ENCODE results near the gene CACNA1C. TPM values are rescaled to one million over a fixed set of nuclear protein-coding genes. Genes with fewer than 3 reads are reported as not detected.

Gene CACNA1C
- total RNA-seq, 1 experiment from 2014 or later = 3.7 TPM

DNA sequence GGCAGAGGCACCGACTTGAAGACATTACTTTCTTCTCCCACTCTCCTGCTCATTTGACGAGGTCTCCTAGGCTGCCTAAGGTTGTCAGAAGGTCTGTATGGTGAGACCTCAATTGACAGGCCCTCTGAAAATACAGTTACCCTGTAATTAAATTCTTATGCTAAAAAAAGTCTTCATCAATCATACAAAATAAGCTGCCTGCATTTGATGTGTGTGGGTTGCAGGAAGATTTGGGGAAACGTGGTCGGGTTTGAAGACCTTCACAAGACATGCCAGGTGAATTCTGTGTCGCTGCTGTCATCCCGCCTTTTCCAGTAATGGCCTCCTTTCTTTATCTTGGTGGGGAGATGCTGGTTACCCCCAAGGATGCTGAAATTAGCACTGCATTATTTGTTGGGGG is 299.4 kb downstream of the CACNA1C start:
- CTCF ChIA-PET = no interaction called here
- TF ChIP-seq EZH2 (IDR thresholded peaks at IDR 0.05; ENCODE audit: borderline replicate concordance, low read depth, low read length, poor library complexity, severe bottlenecking) = no peak
- TF ChIP-seq, protein P1, sequence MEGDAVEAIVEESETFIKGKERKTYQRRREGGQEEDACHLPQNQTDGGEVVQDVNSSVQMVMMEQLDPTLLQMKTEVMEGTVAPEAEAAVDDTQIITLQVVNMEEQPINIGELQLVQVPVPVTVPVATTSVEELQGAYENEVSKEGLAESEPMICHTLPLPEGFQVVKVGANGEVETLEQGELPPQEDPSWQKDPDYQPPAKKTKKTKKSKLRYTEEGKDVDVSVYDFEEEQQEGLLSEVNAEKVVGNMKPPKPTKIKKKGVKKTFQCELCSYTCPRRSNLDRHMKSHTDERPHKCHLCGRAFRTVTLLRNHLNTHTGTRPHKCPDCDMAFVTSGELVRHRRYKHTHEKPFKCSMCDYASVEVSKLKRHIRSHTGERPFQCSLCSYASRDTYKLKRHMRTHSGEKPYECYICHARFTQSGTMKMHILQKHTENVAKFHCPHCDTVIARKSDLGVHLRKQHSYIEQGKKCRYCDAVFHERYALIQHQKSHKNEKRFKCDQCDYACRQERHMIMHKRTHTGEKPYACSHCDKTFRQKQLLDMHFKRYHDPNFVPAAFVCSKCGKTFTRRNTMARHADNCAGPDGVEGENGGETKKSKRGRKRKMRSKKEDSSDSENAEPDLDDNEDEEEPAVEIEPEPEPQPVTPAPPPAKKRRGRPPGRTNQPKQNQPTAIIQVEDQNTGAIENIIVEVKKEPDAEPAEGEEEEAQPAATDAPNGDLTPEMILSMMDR (conservative IDR thresholded peaks at IDR 0.05; ENCODE audit: low read depth, low read length) = no peak
- no peak for DNase-seq (ENCODE audit: low spot score)
- Histone ChIP-seq H3K27ac (ENCODE audit: low read depth, low read length, poor library complexity, severe bottlenecking) (no peak overlapping the region), H3K4me1 (ENCODE audit: insufficient read depth, low read length, poor library complexity, severe bottlenecking) (no peaks in the 10 kb centered on the region), H3K27me3 (replicated peaks; ENCODE audit: insufficient read depth, low read depth, low read length, poor library complexity) (no peaks in the 10 kb centered on the region), H3K9me3 (ENCODE audit: low read depth, low read length, poor library complexity, severe bottlenecking) (no peaks in the 10 kb centered on the region), H3K4me3 (ENCODE audit: low read depth, low read length, poor library complexity, severe bottlenecking) (no peak overlapping the region), H3K36me3 (ENCODE audit: insufficient read depth, low read length, poor library complexity, severe bottlenecking) (no peaks in the 10 kb centered on the region)
- BruUV-seq (replicated peaks) = no TSS peak
- intact Hi-C loops (cut with micrococcal nuclease; ENCODE audit: unreplicated experiment) = no loop called here
- POLR2A ChIA-PET (ENCODE audit: low non-redundant PET) = no interaction called here

DNA sequence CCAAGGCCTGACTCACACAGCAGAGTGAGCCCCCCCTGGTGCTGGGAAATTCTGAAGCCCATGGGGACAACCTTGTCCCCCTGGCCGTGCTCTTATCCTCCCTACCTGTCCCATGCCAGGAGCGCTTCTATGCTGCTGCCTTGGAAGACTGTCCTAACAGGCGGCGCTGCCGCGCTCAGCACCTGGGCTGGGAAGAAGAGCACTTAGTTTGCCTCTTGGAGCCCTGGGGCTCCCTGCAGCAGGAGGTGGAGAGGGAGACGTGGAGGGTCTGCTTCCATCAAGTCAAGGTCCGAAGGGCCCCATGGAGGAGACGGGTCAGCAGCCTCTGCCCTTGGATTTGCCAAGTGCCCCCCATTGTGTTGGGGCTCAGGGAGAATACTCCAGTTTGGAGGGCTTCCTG is 300.5 kb downstream of the CACNA1C start:
- CTCF ChIA-PET = no interaction called here
- no peak for DNase-seq (ENCODE audit: low spot score)
- Histone ChIP-seq H3K27me3 (replicated peaks; ENCODE audit: insufficient read depth, low read depth, low read length, poor library complexity) (no peaks in the 10 kb centered on the region), H3K27ac (ENCODE audit: low read depth, low read length, poor library complexity, severe bottlenecking) (no peak overlapping the region), H3K4me3 (ENCODE audit: low read depth, low read length, poor library complexity, severe bottlenecking) (no peak overlapping the region), H3K9me3 (ENCODE audit: low read depth, low read length, poor library complexity, severe bottlenecking) (no peaks in the 10 kb centered on the region), H3K4me1 (ENCODE audit: insufficient read depth, low read length, poor library complexity, severe bottlenecking) (peaks cover 6% of the 10 kb centered on the region), H3K36me3 (ENCODE audit: insufficient read depth, low read length, poor library complexity, severe bottlenecking) (no peaks in the 10 kb centered on the region)
- POLR2A ChIA-PET (ENCODE audit: low non-redundant PET) = no interaction called here
- intact Hi-C loops (cut with micrococcal nuclease; ENCODE audit: unreplicated experiment) = no loop called here
- no peak for TF ChIP-seq EZH2 (IDR thresholded peaks at IDR 0.05; ENCODE audit: borderline replicate concordance, low read depth, low read length, poor library complexity, severe bottlenecking)
- TF ChIP-seq, protein P1 (conservative IDR thresholded peaks at IDR 0.05; ENCODE audit: low read depth, low read length) = no peak
- no TSS peak for BruUV-seq (replicated peaks)

DNA sequence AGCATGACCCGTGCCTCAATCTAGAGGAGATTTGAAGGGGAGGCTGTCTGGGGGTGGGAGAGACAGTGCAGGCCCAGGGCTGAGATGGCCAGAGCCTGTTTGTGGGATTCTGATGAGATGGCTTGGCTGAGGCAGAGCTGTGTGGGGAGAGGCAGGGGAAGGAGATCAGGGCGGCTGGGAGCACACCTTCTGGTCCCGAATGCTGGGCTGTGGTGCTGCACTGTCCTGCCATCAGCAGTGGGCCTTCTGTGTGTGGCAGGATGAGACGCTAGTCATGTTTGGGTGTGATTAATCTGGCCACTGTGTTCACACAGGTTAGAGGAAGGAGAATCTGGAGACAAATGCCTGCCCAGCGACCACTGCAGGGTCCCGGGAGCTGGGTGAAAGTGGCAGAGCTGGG is 300.9 kb downstream of the CACNA1C start:
- H3K27me3 ChIP-seq (replicated peaks; ENCODE audit: insufficient read depth, low read depth, low read length, poor library complexity) = no peaks in the 10 kb centered on the region
- H3K36me3 ChIP-seq (ENCODE audit: insufficient read depth, low read length, poor library complexity, severe bottlenecking) = no peaks in the 10 kb centered on the region
- BruUV-seq (replicated peaks) = no TSS peak
- ChIA-PET POLR2A (ENCODE audit: low non-redundant PET) (interaction anchor here (0.6 kb wide), 1 partner anchor 10 kb away, joined by 3 read pairs; no protein-coding TSS in a partner anchor), CTCF (no interaction called here)
- peaks cover 10% of the 10 kb centered on the region for H3K4me1 ChIP-seq (ENCODE audit: insufficient read depth, low read length, poor library complexity, severe bottlenecking)
- intact Hi-C loops (cut with micrococcal nuclease; ENCODE audit: unreplicated experiment) = no loop called here
- H3K9me3 ChIP-seq (ENCODE audit: low read depth, low read length, poor library complexity, severe bottlenecking) = no peaks in the 10 kb centered on the region
- no peak for DNase-seq (ENCODE audit: low spot score)
- TF ChIP-seq, protein P1 (conservative IDR thresholded peaks at IDR 0.05; ENCODE audit: low read depth, low read length) = no peak
- TF ChIP-seq EZH2 (IDR thresholded peaks at IDR 0.05; ENCODE audit: borderline replicate concordance, low read depth, low read length, poor library complexity, severe bottlenecking) = no peak
- no peak overlapping the region for H3K27ac ChIP-seq (ENCODE audit: low read depth, low read length, poor library complexity, severe bottlenecking)
- no peak overlapping the region for H3K4me3 ChIP-seq (ENCODE audit: low read depth, low read length, poor library complexity, severe bottlenecking)

Measured in A673 (cell line).